NCI-H748 (cell line): ENCODE data around the gene C12orf56.
"Not testable (repeated sequence)": the region's sequence is repeated elsewhere in the genome, so short reads cannot be mapped to it uniquely, and the experiment has no call there.

Source experiments
- DNase-seq: peaks from one replicate; lab custom pipeline; 2025; ENCODE audit not compliant: unreplicated experiment; lab: John Stamatoyannopoulos, UW

C12orf56 gene

DNA sequence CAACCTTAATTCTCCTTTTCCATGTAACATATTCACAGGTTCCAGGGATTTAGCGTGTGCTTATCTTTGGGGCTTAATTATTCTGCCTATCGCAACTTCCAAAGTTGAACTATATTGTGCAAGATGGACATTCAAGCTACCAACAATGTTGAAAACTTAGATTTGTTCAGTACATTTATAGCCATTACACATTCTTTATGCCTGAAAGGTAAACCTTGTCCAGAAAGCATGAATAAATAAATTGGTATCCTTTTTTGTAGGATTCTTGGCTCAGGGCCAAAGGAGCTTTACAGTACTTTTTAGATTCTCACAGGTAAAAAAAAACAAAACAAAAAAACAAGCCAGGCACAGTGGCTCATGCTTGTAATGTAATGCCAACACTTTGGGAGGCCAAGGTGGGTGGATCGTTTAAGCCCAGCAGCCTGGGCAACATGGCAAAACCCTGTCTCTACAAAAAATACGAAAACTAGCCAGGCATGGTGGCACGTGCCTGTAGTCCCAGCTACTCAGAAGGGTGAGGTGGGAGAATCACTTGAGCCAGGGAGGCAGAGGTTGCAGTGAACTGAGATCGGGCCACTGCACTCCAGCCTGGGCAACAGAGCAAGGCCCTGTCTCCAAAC is 3.3 kb downstream of the C12orf56 start:
- DNase-seq, result peak; percentile 49

GRCh38 chr12:64385468-64385867 is 5.1 kb downstream of the C12orf56 start:
- no peak for DNase-seq

- DNase-seq, result no peak
Observed at GRCh38 chr12:64385019-64385418, 5.5 kb downstream of the C12orf56 start.

GRCh38 chr12:64383675-64384074 is 6.9 kb downstream of the C12orf56 start:
- no peak for DNase-seq

DNA sequence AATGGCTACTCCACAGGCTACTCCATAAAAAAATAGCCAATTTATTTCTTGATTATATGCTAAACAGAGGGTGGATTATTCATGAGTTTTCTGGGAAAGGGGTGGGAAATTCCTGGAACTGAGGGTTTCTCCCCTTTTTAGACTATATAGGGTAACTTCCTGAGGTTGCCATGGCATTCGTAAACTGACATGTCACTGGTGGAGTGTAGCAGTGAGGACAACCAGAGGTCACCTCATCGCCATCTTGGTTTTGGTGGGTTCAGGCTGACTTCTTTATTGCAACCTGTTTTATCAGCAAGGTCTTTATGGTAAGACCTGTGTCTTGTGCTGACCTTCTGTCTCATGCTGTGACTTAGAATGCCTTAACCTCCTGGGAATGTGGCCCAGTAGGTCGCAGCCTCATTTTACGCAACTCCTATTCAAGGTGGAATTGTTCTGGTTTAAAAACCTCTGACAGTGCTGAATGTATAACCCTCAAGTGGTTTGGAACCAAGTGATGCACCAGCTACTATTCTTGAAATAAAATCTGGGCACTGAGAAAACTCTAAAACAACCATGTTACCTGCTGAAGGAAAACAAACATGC is 27.7 kb downstream of the C12orf56 start:
- no peak for DNase-seq

GRCh38 chr12:64361173-64361572 is 29.4 kb downstream of the C12orf56 start:
- not testable (repeated sequence) for DNase-seq

GRCh38 chr12:64356209-64356608 is 34.3 kb downstream of the C12orf56 start:
- DNase-seq, result not testable (repeated sequence)

GRCh38 chr12:64352181-64352580 is 38.4 kb downstream of the C12orf56 start:
- DNase-seq, result no peak

DNA sequence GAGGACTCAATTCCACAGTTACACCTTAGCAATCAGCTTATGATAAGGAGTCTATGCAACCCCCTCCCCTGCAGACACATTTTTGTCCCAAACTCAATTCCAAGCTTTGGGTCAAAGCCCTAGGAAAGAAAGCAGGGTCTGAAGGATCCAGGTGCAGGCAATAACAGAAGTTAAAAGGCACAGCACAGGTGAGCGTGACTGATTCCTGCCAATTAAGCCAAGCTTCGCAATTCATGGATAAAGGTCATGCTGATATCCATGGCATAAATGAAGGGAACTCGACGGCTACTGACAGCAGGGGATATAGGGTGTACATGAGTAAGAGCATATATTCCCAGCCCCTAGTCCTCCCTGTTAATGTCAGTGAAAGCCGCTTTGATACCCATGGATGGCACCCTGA is 39.3 kb downstream of the C12orf56 start:
- no peak for DNase-seq

GRCh38 chr12:64347630-64348029 is 42.9 kb downstream of the C12orf56 start:
- DNase-seq, result no peak

DNA sequence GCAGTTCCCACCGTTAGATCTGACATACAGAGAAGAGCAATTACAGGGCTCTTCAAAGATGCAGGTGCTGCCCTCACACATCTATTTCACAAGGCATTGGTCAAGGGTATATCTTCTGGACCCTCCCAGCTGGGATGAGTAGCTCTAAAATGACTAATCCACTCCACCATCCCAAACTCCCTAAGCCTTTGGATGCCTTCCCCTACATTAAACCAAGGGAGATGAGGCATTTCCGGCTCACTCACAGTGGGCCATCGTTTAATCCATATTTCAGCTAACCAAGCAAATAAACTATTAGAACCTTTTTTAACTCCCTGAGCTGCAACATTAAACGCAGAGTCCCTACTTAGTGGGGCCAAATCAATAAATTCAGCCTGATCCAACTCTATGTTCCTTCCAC is 45.9 kb downstream of the C12orf56 start:
- not testable (repeated sequence) for DNase-seq

GRCh38 chr12:64340546-64340945 is 50.0 kb downstream of the C12orf56 start:
- not testable (repeated sequence) for DNase-seq

DNA sequence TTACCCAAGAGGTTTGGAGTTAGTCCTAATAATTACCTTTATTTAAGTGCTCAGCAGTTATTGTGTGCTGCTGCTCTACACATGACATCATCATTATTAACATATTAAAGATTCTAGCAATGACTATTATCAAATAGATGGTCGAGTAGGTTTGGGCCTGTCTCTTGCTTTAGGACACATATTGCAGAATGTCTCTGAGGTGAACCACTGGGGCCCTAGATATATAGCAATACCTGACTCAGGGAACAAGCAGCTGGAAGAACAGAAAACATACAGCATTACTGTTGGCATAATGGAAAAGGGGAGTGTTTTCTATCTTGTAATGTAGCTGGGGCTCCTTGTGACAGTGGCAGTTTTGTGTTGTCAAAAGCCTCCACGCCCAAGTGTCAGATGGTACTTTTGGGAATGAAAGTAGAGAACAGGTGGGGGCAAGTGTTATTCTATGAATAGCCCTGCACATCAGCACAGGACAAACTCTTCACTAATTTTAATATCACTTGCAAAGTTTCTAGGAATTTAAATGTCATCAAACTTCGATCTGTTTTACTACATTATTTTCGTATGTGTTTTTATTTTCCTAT is 54.6 kb downstream of the C12orf56 start:
- DNase-seq, result no peak

GRCh38 chr12:64332938-64333337 is 57.6 kb downstream of the C12orf56 start:
- no peak for DNase-seq

DNA sequence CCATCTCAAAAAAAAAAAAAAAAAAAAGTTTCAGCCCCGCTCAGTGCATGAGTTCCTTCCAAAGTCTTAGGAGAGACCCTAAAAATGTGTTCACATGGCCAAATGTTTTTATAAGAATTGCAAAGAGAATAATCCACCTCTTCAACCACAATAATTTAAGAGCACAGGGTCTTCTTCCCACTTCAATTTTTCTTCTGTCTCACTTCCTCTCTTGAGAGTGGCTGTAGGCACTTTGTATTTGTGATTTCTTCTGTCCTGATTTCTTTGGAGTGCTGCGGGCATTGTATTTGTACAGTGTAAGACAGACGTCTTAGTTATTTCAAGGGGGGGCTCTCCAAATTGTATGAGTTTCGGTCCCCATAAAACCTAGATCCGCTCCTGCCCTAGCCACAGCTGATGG is 58.3 kb downstream of the C12orf56 start:
- DNase-seq, result no peak

- DNase-seq, result not testable (repeated sequence)
Observed at GRCh38 chr12:64329031-64329710, 61.4 kb downstream of the C12orf56 start.

- DNase-seq, result no peak
Observed at GRCh38 chr12:64325055-64325454, 65.5 kb downstream of the C12orf56 start.

DNA sequence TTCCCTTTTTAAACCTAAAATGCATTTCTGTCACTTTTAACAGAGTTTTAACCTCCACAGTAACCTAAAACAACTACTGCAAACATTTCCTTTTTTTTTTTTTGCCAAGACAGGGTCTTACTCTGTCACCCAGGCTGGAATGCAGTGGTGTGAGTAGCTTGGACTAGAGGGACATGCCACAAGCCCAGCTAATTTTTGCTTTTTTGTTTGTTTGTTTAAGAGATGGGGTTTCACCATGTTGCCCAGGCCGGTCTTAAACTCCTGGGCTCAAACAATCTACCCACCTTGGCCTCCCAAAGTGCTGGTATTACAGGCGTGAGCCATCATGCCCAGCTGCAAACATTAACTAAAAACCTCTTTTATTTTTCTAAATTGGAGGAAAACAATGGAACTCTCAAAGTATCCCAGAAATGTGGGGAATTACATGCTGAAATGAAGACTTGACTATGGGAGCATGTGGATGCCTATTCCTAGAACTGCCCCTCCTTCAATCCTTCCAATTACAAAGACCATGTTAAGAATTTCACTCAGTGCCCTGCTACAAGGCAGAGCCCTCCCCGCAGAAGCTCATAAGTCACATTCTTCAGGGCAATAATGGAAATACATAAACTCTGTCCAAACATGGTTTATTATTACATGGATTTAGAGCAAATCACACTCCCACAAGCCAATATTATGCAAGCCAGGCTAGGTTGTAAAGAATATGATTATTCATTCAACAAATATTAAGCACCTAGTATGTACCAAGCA is 66.9 kb downstream of the C12orf56 start:
- no peak for DNase-seq

DNA sequence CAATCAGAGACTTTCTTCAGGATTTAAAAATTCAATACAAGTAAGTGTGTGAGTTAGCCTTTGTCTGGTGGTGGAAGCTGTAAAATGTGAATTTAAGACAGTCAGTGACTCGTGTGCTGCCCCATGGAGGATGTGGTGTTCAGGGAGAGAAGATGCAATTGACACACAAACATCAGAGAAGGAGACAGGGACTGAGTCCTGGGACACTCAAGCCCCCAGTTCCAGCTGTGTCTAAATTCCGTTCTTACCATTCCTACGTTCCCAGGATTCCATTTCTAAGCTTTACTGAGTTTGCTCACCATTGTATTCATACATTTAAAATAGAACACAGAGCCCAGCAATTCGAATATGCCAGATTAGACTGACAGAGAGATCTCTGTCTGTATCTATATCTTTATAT is 67.6 kb downstream of the C12orf56 start:
- DNase-seq, result no peak

DNA sequence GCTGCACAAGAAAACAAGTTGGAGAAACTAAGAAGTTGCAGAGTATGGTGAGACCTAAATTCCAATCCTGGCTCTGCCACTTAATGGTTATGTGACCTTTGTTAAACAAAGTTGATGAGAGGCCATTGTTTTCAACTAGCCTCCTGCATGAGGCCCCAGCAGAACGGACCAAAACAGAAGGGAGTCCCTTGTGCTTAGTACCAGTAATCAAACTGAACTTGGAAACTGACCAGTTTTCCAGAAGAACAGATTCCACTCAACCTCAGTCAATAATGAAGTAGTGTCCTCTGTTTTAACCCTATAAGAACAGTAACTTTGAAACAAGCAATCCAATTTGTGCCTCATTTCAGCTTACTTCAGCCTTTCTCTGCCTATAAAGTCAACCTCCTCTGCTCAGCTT is 69.9 kb downstream of the C12orf56 start:
- DNase-seq, result no peak

DNA sequence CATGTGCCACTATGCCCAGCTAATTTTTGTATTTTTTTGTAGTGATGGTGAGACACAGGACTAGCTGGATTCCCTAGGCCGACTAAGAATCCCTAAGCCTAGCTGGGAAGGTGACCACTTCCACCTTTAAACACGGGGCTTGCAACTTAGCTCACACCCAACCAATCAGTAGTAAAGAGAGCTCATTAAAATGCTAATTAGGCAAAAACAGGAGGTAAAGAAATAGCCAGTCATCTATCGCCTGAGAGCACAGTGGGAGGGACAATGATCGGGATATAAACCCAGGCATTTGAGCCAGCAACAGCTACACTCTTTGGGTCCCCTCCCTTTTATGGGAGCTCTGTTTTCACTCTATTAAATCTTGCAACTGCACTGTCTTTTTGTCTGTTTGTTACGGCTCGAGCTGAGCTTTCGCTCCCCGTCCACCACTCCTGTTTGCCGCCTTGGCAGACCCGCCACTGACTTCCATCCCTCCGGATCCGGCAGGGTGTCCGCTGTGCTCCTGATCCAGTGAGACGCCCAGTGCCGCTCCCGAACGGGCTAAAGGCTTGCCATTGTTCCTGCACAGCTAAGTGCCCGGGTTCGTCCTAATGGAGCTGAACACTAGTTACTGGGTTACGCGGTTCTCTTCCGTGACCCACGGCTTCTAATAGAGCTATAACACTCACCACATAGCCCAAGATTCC is 70.9 kb downstream of the C12orf56 start:
- not testable (repeated sequence) for DNase-seq
